ENCODE results near the gene NDE1. TPM values are rescaled to one million over a fixed set of nuclear protein-coding genes. Genes with fewer than 3 reads are reported as not detected.

The NDE1 gene
- total and polyA plus RNA-seq, 2 donors (not counting 3 experiments of a cell fraction or from before 2014, with no cell fraction given) = 28.0 to 90.2 TPM

DNA sequence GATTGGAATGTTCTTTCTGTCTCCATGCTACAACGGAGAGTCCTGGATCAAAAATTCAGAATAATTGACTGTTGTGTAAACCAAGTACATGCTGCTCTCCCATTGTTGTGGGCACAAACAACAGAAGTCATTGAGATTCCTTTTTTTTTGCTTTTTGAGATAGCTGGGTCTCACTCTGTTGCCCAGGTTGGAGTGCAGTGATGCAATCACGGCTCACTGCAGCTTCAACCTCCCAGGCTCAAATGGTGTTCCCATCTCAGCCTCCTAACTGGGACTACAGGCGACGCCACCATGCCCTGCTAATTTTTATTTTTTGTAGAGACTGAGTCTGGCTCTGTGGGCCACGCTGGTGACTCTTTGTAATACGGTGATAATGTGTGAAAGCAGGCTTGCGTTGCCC is 24.5 kb downstream of the NDE1 start:
- H3K27ac ChIP-seq (ENCODE audit: insufficient read depth, low read depth, low read length) = no peak overlapping the region
- no peaks in the 10 kb centered on the region for H3K27me3 ChIP-seq (ENCODE audit: control insufficient read depth in 2 of 2, insufficient read depth in 2 of 2, low read length in 2 of 2)
- ChIA-PET CTCF (interaction anchor here (1.1 kb wide), 1 partner anchor 23 kb away, joined by 3 read pairs; no protein-coding TSS in a partner anchor), POLR2A (no interaction called here)
- peaks cover 25% of the 10 kb centered on the region for H3K79me2 ChIP-seq (ENCODE audit: control insufficient read depth, insufficient read depth, low read length)
- H3K4me1 ChIP-seq (ENCODE audit: control insufficient read depth, extremely low read depth, insufficient read depth, low read length) = peaks cover 21% of the 10 kb centered on the region
- peaks cover 8 to 12% of the 10 kb centered on the region in 2 experiments for H3K36me3 ChIP-seq (ENCODE audit: control insufficient read depth in 2 of 2, extremely low read depth in 1 of 2, insufficient read depth in 2 of 2, low read length in 2 of 2)
- intact Hi-C loops (cut with micrococcal nuclease) (no loop called here), dilution Hi-C loops (cut with MboI; ENCODE audit: extremely low pct_ligation_motif_present, low sequenced_read_pairs) (no loop called here)
- no peak overlapping the region for H3K4me2 ChIP-seq (ENCODE audit: insufficient read depth, low read length)
- no TSS peak for BruUV-seq (replicated peaks)
- no peaks in the 10 kb centered on the region for H3K9me3 ChIP-seq (replicated peaks; ENCODE audit: control insufficient read depth, insufficient read depth, low read length)
- DNase-seq (ENCODE audit: low read depth, low spot score) (no peak), FAIRE-seq (no peak)
- no peak overlapping the region for H3K4me3 ChIP-seq (replicated peaks in 1 of 3; ENCODE audit: insufficient read depth in 1 of 3, low read depth in 1 of 3, low read length in 3 of 3)
- H4K20me1 ChIP-seq (replicated peaks; ENCODE audit: control insufficient read depth, extremely low read depth, insufficient read depth, low read length) = no peaks in the 10 kb centered on the region
- H3K9me1 ChIP-seq (replicated peaks; ENCODE audit: control insufficient read depth, extremely low read depth, insufficient read depth, low read length) = no peaks in the 10 kb centered on the region
- TF ChIP-seq POLR2A (IDR thresholded peaks at IDR 0.05; ENCODE audit: low read depth, low read length) = no peak
- TF ChIP-seq, protein P1, sequence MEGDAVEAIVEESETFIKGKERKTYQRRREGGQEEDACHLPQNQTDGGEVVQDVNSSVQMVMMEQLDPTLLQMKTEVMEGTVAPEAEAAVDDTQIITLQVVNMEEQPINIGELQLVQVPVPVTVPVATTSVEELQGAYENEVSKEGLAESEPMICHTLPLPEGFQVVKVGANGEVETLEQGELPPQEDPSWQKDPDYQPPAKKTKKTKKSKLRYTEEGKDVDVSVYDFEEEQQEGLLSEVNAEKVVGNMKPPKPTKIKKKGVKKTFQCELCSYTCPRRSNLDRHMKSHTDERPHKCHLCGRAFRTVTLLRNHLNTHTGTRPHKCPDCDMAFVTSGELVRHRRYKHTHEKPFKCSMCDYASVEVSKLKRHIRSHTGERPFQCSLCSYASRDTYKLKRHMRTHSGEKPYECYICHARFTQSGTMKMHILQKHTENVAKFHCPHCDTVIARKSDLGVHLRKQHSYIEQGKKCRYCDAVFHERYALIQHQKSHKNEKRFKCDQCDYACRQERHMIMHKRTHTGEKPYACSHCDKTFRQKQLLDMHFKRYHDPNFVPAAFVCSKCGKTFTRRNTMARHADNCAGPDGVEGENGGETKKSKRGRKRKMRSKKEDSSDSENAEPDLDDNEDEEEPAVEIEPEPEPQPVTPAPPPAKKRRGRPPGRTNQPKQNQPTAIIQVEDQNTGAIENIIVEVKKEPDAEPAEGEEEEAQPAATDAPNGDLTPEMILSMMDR (IDR thresholded peaks at IDR 0.05; ENCODE audit: extremely low read depth in 1 of 2, insufficient read depth in 1 of 2, low read depth in 1 of 2, low read length in 2 of 2) = no peak
- no peak for TF ChIP-seq GATA2 (IDR thresholded peaks at IDR 0.05; ENCODE audit: insufficient read depth, insufficient read length, low read depth, low read length)
- no peak for TF ChIP-seq JUN (IDR thresholded peaks at IDR 0.05; ENCODE audit: borderline replicate concordance, insufficient read depth, insufficient read length, low read depth)
- no peak for TF ChIP-seq FOS (IDR thresholded peaks at IDR 0.05; ENCODE audit: borderline replicate concordance, insufficient read depth, low read length)
- TF ChIP-seq EZH2 (IDR thresholded peaks at IDR 0.05; ENCODE audit: borderline replicate concordance, low read depth, low read length, severe bottlenecking) = no peak
- TF ChIP-seq MYC (IDR thresholded peaks at IDR 0.05; ENCODE audit: low read depth, low read length) = no peak
- no peak overlapping the region for H3K9ac ChIP-seq (replicated peaks; ENCODE audit: extremely low read depth, insufficient read depth, low read length)
- no peak overlapping the region for H2AFZ ChIP-seq (ENCODE audit: low read depth, low read length)

All from endothelial cell of umbilical vein (primary cell).